ENCODE results near the gene UBE2V1. TPM values are rescaled to one million over a fixed set of nuclear protein-coding genes. Genes with fewer than 3 reads are reported as not detected.

UBE2V1 gene
- total and polyA plus RNA-seq, 2 of the 13 experiments (the other 11 are each of a cell fraction or from before 2014, with no cell fraction given) = 81.3 to 132 TPM

DNA sequence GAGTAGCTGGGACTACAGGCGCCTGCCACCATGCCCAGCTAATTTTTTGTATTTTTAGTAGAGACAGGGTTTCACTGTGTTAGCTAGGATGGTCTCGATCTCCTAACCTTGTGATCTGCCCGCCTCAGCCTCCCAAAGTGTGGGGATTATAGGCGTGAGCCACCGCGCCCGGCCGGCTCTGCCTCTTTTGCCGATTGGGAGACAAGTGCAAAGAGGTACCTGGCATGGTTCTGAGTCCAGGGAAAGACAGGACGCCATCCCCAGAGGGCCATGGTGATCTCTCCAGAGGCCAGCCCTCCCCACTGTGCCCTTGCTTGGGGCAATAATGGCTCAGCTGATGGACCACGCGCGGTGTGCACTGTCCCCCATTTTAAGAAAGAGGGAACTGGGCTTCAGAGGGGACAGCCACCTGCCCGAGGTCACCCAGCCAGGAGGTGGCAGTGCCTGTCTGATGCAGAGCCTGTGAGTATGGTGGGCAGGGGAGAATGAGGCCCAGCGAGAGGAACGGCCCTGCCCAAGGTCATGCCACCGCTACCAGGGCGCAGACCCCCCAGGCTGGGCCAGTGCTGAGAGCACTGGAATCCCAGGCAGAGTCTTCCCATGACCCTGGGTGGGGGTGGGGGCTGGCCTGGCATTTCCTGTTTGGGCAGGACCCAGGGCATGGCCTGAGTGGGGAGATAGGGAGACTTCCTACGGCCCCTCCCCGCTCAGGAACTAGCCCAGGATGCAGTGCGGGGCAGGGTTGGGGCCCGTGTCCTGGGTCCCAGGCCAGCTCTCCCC lies 69.2 kb downstream of the UBE2V1 start (continued):
- TF ChIP-seq, protein P1, sequence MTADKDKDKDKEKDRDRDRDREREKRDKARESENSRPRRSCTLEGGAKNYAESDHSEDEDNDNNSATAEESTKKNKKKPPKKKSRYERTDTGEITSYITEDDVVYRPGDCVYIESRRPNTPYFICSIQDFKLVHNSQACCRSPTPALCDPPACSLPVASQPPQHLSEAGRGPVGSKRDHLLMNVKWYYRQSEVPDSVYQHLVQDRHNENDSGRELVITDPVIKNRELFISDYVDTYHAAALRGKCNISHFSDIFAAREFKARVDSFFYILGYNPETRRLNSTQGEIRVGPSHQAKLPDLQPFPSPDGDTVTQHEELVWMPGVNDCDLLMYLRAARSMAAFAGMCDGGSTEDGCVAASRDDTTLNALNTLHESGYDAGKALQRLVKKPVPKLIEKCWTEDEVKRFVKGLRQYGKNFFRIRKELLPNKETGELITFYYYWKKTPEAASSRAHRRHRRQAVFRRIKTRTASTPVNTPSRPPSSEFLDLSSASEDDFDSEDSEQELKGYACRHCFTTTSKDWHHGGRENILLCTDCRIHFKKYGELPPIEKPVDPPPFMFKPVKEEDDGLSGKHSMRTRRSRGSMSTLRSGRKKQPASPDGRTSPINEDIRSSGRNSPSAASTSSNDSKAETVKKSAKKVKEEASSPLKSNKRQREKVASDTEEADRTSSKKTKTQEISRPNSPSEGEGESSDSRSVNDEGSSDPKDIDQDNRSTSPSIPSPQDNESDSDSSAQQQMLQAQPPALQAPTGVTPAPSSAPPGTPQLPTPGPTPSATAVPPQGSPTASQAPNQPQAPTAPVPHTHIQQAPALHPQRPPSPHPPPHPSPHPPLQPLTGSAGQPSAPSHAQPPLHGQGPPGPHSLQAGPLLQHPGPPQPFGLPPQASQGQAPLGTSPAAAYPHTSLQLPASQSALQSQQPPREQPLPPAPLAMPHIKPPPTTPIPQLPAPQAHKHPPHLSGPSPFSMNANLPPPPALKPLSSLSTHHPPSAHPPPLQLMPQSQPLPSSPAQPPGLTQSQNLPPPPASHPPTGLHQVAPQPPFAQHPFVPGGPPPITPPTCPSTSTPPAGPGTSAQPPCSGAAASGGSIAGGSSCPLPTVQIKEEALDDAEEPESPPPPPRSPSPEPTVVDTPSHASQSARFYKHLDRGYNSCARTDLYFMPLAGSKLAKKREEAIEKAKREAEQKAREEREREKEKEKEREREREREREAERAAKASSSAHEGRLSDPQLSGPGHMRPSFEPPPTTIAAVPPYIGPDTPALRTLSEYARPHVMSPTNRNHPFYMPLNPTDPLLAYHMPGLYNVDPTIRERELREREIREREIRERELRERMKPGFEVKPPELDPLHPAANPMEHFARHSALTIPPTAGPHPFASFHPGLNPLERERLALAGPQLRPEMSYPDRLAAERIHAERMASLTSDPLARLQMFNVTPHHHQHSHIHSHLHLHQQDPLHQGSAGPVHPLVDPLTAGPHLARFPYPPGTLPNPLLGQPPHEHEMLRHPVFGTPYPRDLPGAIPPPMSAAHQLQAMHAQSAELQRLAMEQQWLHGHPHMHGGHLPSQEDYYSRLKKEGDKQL (CRISPR knock-in tag; IDR thresholded peaks at IDR 0.05; ENCODE audit: low read depth) = no peak
- TF ChIP-seq, protein P2, sequence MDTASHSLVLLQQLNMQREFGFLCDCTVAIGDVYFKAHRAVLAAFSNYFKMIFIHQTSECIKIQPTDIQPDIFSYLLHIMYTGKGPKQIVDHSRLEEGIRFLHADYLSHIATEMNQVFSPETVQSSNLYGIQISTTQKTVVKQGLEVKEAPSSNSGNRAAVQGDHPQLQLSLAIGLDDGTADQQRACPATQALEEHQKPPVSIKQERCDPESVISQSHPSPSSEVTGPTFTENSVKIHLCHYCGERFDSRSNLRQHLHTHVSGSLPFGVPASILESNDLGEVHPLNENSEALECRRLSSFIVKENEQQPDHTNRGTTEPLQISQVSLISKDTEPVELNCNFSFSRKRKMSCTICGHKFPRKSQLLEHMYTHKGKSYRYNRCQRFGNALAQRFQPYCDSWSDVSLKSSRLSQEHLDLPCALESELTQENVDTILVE (CRISPR knock-in tag; IDR thresholded peaks at IDR 0.05) = no peak
- no peak for TF ChIP-seq GLI4 (CRISPR knock-in tag; IDR thresholded peaks at IDR 0.05; ENCODE audit: borderline replicate concordance)
- TF ChIP-seq MBNL3 (CRISPR knock-in tag; conservative IDR thresholded peaks at IDR 0.05) = no peak
- no peak for TF ChIP-seq ZNF33B (CRISPR knock-in tag; IDR thresholded peaks at IDR 0.05)
- no peak for TF ChIP-seq YEATS2 (CRISPR knock-in tag; IDR thresholded peaks at IDR 0.05; ENCODE audit: borderline replicate concordance)
- TF ChIP-seq MLLT10 (CRISPR knock-in tag; IDR thresholded peaks at IDR 0.05) = no peak
- no peak for TF ChIP-seq SRF (IDR thresholded peaks at IDR 0.05; ENCODE audit: low read depth, low read length)
- no peak for TF ChIP-seq CHD2 (IDR thresholded peaks at IDR 0.05; ENCODE audit: low read depth, low read length)
- no peak for TF ChIP-seq ARNTL (CRISPR knock-in tag; IDR thresholded peaks at IDR 0.05)
- 0 out of 2 replicates have a peak, but pooled peaks have one; percentile 35 for TF ChIP-seq MEIS1 (CRISPR knock-in tag; IDR thresholded peaks at IDR 0.05; ENCODE audit: borderline replicate concordance)
- TF ChIP-seq, protein P3, sequence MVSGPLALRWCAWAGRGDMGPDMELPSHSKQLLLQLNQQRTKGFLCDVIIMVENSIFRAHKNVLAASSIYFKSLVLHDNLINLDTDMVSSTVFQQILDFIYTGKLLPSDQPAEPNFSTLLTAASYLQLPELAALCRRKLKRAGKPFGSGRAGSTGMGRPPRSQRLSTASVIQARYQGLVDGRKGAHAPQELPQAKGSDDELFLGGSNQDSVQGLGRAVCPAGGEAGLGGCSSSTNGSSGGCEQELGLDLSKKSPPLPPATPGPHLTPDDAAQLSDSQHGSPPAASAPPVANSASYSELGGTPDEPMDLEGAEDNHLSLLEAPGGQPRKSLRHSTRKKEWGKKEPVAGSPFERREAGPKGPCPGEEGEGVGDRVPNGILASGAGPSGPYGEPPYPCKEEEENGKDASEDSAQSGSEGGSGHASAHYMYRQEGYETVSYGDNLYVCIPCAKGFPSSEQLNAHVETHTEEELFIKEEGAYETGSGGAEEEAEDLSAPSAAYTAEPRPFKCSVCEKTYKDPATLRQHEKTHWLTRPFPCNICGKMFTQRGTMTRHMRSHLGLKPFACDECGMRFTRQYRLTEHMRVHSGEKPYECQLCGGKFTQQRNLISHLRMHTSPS (CRISPR knock-in tag; IDR thresholded peaks at IDR 0.05; ENCODE audit: low read depth) = peak; percentile 95
- TF ChIP-seq ATAD3A (CRISPR knock-in tag; IDR thresholded peaks at IDR 0.05) = no peak
- TF ChIP-seq DMAP1 (CRISPR knock-in tag; IDR thresholded peaks at IDR 0.05) = no peak
- TF ChIP-seq PREB (CRISPR knock-in tag; IDR thresholded peaks at IDR 0.05) = no peak
- TF ChIP-seq ZNF282 (IDR thresholded peaks at IDR 0.05; ENCODE audit: partially characterized antibody) = no peak
